GM04503 (cell line): Measurements from ENCODE around the gene RPL19.

Experiments
- DNase-seq: peaks from one replicate; pipeline ENCODE4 v3.0.0-alpha.2; 2012; ENCODE audit warnings: low read depth

RPL19 gene

DNA sequence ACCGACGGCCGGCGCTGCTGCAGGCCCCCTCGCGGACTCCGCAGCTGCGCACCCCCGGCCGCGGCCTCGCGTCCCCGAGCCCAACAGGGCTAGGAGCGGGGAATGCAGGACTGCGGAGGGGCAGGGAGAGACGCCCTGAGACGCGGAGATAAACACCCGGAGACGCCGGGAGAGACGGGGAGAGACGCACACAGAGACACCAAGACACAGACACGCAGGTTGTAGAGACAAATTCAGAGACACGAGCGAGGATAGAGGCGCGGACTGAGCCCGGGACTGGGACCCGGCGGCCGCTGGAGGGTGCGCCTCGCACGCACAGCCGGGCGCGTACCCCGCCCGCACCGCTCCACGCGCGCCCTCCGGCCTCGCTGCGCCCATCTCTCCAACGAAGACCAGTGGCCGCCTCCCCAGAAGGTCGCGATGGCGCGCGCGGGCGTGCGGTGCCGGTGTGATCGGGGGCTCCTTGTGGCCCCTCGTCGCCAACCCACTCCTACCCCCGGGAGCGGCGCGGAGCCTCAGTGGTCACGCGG is 24.8 kb downstream of the RPL19 start:
- no peak for DNase-seq

DNA sequence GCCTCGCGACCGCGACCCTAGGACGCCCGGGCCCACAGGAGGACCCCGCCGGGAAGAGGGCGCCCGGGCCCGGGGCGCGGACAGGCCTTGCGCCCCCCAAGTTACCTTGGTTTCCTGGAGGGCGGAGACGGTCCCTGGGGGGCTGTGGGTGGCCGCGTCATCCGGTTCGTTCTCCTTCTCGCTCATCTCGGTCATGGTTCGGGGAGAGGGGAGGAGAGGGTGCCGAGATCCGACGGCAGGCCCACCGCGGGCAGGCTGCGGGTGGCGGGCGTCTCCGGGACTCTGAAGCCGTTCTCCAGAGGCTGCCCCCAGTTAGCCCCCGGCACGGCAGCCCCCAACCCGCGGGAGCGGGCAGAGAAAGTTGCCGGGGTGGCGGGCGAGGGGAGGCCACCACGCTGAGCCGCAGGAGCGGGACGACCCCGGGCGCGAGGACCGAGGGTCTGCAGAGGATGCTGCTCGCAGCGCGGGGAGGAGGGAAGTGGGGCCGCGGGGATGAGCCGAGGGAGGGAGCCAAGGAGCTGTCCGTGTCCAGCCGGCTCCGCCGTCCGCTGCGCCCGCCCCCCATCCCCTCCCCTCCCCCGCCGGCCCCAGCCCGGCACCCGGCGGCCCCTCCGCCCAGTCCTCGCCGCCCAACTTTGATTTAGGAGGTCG is 25.4 kb downstream of the RPL19 start, which contains the start of gene STAC2:
Gene STAC2, minus strand, starts transcription at position 638 of the 651 bp plus-strand sequence. Its CDS starts 443 bp downstream, at position 195.
- DNase-seq = no peak

- no peak for DNase-seq
Observed at GRCh38 chr17:39225959-39226683, 26.0 kb downstream of the RPL19 start.

DNA sequence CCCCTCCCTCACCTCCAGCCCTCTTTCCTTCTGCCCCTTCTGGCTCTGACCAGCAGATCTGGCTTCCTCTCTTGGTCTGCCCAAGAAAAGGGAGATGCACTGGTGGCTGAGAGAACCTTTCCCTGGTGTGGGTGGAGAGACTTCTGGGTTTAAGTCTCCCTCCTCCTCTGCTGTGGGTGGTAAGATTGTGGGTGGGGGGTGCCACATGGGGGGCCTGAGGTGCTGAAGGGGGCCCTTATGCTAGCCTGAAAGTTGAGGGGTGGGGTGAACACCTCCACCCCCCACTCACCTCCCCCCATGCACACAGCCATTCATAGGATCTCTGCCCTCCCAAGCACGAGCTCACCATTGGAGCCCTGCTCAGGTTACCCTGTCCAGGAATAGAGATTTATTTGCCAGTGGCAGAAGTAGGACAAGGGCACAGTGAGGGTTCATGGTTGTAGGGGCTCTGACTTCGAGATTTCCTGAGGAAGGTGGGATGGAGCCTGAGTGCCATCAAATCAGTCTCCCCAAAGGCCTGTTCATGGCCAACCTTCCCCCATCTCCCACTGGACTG is 27.4 kb downstream of the RPL19 start:
- DNase-seq = no peak

GRCh38 chr17:39229274-39229913 is 29.3 kb downstream of the RPL19 start:
- no peak for DNase-seq

DNA sequence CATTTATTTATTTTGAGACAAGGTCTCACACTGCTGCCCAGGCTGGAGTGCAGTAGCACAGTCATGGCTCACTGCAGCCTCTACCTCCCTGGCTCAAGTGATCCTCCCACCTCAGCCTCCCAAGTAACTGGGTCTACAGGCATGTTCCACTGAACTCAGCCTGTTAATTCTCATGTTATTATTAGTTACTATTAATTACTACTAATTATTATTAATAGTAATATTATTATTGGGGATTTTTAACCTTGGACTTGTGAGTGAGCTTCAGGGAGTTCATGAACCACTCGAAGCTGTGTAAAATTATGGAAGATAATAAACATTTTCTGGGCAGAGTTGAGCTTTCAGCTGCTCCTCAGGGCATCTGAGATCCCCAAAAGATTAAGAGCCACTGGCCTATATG is 30.3 kb downstream of the RPL19 start:
- no peak for DNase-seq

DNA sequence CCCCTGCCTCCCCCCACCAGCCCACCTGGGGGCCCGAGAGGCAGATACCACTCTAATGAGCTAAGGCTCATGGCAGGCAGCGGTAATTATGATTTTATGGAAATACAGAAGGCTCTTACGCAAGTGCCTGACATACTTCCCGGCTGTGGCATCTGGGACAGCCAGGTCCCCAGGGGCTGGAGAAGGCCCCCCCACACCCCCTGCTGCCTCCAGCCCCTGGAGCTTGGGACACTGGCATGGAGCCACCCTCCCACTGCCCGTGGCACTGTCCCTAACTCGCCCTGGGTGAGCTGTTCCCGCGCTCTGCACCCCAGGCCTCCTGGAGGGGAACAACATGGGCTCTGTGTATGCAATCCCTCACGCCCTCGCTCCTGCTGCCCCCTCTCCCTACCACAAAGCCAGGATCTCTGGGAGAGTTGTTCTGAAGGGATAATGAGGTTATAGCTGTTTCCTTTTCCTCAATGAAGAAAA is 31.0 kb downstream of the RPL19 start:
- DNase-seq = no peak

DNA sequence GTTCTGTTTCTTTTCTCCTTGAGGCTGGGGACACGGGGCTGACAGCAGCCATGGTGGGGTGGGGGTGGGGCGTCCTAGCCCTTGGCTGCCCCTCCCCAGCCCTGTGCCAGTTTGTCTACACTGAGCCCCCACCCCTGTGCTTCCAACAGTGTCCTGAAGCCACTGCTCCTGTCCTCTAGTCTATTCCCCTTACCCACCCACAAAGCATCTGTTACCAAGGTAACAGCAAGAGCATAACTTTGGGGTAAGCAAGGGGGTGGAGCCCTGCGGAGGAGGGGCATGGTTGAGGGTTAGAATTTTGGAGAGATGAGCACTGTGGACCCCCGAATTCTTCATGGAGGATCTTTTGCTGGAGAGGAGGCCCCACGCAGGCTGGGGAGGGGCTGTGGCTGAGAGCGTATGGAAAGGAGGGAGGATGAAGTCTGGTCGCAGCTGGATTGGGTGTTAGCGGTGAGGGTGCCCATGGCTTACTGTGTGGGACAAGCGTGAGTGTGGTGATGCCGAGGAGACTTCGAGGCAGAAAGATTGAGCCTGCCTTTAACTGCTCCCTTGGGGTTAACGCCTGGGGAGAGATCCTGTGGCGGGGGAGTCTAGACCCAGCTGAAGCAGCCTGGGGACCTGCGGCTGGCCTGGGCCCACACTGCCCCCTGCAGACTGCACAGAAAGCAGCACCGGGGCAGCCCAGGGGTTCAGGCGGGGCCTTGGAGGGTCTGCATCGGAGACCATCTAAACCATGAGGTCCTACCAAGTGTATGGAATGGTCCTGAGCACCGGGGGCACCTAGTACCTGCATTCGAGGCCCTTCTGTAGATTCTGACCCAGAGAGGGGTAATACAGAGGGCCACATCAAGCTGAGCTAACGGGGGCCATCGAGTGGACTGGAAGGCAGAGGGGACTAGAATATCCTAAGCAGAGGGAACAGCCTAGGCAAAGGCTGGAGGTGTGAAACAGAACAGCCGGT is 31.8 kb downstream of the RPL19 start:
- DNase-seq = no peak

DNA sequence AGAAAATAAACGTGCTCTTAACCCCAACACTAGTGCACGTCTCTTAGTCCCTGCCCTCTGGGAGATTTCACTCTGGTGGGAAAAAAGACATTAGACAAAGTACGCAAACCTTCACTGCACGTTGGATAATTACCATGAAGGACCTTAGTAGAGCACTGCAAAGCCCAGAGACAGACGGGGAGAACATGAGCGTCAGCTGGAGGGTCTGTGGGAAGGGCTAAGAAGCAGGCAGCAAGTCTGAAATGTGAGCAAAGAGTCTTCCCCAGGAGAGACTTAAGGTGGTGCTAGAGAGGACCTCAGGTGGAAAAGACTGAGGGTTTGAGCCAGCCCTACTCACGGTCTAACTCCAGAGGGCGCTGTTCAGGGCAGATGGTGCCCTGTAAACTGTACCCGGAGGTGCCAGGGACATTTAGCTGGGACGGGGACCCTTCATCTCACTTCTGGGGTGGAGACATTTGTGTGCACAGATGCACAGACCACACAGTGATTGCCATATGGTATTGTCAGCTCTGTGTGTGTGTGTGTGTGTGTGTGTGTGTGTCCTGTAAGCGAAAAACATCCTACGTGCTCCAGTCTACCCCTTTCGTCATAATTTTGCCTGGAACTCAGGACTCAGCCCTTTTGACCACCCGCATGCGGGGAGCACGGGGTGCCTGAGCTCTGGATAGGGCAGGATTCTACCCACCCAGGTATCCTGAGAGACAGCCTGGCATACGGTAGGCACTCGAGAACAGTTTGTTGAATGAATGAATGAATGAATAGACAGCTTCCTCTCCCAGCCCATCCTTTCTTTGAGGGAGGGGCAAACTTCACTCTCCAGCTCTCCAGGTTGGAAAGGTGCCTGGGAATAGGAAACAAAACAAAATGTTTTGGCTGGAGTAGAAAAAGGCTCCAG is 35.7 kb downstream of the RPL19 start:
- DNase-seq = no peak

DNA sequence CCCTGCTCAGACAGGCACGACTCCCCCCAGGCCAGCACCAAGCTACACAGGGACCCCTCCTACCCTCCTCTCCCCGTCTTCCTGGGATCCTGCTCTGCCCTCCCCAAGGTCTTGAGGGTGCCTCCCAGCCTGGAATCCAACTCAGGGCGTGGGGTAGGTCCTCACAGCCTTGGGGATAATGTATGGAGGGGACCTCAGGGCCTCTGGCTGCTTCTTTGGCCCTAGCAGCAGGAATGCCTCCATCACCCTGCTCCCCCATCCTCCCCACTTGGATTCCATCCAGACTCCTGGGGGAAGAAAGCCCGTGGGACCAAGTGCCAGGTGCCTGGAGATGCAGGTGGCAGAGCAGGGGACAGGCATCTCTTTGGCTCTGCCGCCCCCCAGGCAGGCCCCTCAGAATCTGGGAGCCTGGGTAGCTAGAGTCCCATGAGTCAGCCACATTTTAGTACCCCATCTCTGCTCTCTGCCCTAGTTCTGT is 36.4 kb downstream of the RPL19 start:
- no peak for DNase-seq

GRCh38 chr17:39236981-39237441 is 36.9 kb downstream of the RPL19 start:
- no peak for DNase-seq

DNA sequence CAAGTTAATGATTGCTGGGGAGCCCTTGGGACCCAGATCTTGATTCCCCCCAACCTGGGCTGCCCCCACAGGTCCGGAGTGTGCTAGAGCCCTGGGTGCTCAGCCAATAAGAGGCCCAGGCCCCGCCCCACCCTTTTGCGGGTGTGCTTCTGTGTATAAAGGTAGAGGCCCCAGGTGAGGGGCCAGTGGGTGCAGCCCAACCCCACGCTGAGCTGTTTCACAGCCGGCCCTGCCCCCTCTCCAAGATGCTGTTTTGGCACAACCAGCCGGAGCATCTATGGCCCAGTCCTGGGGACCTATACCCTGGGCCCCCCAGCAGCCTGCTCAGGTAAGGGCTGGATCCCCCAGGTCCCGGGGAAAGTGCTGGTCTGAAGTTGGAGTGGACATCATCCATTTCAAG is 37.5 kb downstream of the RPL19 start:
- no peak for DNase-seq

DNA sequence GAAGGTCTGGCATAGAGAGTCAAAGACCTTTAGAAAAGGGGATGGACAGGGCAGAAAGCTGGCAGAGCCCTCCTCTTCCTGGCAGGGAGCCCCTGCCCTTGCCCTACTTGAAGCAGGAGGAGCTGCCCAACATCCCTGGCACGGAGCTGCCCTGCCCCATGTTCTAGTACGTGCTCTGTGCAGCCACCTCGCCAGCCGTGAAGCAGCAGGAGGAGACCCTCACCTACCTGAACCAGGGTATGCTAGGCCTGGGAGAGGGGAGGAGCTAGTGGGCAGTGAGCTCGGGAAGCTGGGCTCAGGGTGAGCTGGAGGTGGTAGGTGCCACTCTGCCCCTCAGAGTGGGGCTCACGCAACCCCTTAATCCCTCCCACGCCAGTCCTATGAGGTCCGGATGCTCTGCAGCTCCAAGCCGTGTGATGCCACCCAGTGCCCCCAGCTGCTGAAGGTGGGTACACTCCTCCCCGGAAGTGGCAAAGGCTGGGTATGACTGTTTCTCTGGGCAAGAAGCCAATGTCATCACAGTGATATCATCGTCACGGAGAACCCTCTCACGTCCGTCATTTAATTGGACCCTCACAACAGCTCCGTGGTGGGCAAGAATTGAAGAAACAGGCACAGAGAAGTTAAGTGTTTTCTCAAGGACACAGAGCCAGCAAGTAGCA is 38.4 kb downstream of the RPL19 start:
- no peak for DNase-seq

- DNase-seq = no peak
Observed at GRCh38 chr17:39239640-39240314, 39.7 kb downstream of the RPL19 start.

GRCh38 chr17:39240631-39241030 is 40.5 kb downstream of the RPL19 start:
- no peak for DNase-seq

GRCh38 chr17:39243155-39243554 is 43.1 kb downstream of the RPL19 start:
- DNase-seq = no peak

DNA sequence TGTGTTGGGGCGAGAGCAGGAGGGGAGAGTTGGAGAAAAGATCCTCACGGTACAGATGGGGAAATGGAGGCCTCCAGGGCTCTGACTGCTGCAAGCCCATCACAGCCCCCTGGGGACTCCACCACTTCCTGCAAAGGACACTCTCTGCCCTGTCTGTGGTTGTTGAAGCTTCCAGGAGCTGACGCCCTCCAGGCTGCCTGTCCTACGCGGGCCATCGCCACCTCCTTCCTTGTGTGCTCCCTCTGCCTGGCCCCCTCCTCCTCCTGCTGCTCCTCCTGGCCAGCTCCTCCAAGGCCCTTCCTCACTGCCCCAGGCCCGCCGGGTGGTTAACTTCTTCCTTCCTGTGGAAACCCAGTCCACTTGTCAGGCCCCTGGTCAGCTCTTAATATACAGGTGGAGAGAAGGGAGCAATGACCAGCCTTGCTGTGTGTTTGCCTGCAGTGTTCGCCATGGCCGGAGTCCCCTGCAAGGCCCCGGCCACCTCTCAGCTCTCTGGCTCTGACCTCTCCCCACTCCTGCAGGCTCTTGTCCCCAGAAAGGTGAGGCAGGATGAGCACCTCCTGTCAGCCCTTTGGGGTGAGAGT is 44.0 kb downstream of the RPL19 start:
- no peak for DNase-seq
